Smooth muscle cell (in vitro differentiated cells): ENCODE measurements around the gene RBMS1. TPM values are rescaled to one million over a fixed set of nuclear protein-coding genes. Genes with fewer than 3 reads are reported as not detected.
A peak's percentile ranks its signal among the peaks of the same experiment; 100 is the strongest.

Source experiments
- DNase-seq: peaks from one replicate; lab custom pipeline; 2025; ENCODE audit not compliant: unreplicated experiment; lab: John Stamatoyannopoulos, UW
- H2AFZ ChIP-seq: fragments of 200-600 bp; sonication (generic); 2 replicates; pipeline ENCODE4 v1.6.0; 2016; ENCODE audit warnings: antibody characterized with exemption, low read depth, mild to moderate bottlenecking
- H3F3A ChIP-seq: fragments of 200-600 bp; sonication (generic); 2 replicates; pipeline ENCODE4 v1.6.0; 2017; ENCODE audit warnings: antibody characterized with exemption, low read depth
- H3K27ac ChIP-seq: fragments of 200-600 bp; sonication (generic); 2 replicates; pipeline ENCODE4 v1.5.1; 2016; ENCODE audit warnings: low read depth, mild to moderate bottlenecking
- H3K27me3 ChIP-seq: fragments of 200-600 bp; sonication (generic); 2 replicates; pipeline ENCODE4 v1.6.1; 2016; ENCODE audit warnings: low read depth, mild to moderate bottlenecking
- H3K36me3 ChIP-seq: fragments of 200-600 bp; sonication (generic); 2 replicates; pipeline ENCODE4 v1.5.1; 2016; ENCODE audit warnings: low read depth
- H3K4me1 ChIP-seq: fragments of 200-600 bp; sonication (generic); 2 replicates; pipeline ENCODE4 v1.5.1; 2016; ENCODE audit warnings: low read depth
- H3K4me2 ChIP-seq: fragments of 200-600 bp; sonication (generic); 2 replicates; pipeline ENCODE4 v1.6.0; 2016; ENCODE audit warnings: mild to moderate bottlenecking
- H3K4me3 ChIP-seq: fragments of 200-600 bp; sonication (generic); 2 replicates; pipeline ENCODE4 v1.5.1; 2016; ENCODE audit warnings: mild to moderate bottlenecking
- H3K79me2 ChIP-seq: fragments of 200-600 bp; sonication (generic); 2 replicates; pipeline ENCODE4 v1.6.0; 2016; ENCODE audit warnings: low read depth, mild to moderate bottlenecking
- H3K9ac ChIP-seq: fragments of 200-600 bp; sonication (generic); 2 replicates; pipeline ENCODE4 v1.6.0; 2016; ENCODE audit warnings: low read depth
- H3K9me3 ChIP-seq: fragments of 200-600 bp; sonication (generic); replicated peaks from 2 replicates; pipeline ENCODE4 v1.5.1; 2016; ENCODE audit warnings: low read depth
- H4K20me1 ChIP-seq: fragments of 200-600 bp; sonication (generic); 2 replicates; pipeline ENCODE4 v1.6.0; 2016; ENCODE audit warnings: low read depth
- WGBS: methylation state at CpG from one replicate; pipeline ENCODE4 v1.1.7; 2016; ENCODE audit warnings: low lambda C conversion rate; 5-methylcytosine and 5-hydroxymethylcytosine counted together
- polyA plus RNA-seq: library from polyadenylated mRNA; unstranded; fragments of >200 nt; fragmentation: Nextera tagmentation; extraction: Ambion mirVana; gene quantifications from 2 replicates; pipeline ENCODE4 v1.2.1, GENCODE V29; 2016
- total RNA-seq: library from RNA; depleted of rRNA; stranded (reverse); fragments of >200 nt; gene quantifications from 2 replicates; pipeline ENCODE4 v1.2.3, GENCODE V29; 2014
- TF ChIP-seq, protein P1 (sequence below): fragments of 200-600 bp; sonication (generic); IDR thresholded peaks from 2 replicates; pipeline ENCODE4 v1.5.1; 2017; ENCODE audit warnings: borderline replicate concordance, mild to moderate bottlenecking, antibody characterized with exemption; ENCODE audit not compliant: insufficient read depth, poor library complexity, severe bottlenecking

RBMS1 gene
- total and polyA plus RNA-seq, 2 experiments from 2014 or later: 103 to 160 TPM

DNA sequence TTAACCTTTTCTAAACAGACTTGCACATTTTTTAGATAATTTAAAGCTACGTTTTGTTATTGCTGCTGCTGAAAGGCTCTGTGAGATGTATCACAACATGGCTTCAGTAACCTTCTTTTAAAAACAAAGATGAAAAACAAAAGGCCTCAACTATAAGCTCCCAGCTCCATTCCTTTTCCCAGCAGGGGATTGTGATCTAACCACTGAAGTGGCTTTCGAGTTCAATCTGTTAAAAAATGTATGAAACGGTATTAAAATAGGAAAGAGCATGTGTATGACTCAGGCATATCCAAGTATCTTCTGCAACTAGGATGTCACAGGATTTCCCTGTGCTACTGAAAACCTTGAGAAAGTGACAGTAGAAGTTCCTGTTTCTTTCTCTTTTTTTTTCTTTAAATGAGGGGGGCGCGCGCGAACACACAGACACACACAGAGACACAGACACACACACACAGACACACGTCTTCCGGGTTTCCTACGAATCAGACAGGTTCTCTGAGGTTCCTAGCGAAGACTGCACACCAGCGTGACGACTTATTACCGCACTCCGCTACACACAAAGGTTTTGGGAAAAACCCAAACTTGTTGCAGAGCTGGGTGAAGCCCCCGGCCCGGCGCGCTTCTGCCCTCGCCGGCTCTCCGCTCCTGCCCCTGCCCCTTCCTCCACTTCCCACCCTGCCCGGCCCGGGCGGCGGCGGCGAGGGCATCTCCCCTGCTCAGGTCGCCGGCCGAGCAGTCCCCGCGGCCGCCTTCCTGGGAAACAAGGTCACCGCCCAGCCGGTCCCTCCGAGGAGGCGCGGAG, 86.8 kb downstream of the RBMS1 start:
- H3K27ac ChIP-seq: peak overlapping the region; percentile 93
- peaks cover 55% of the 10 kb centered on the region for H4K20me1 ChIP-seq
- TF ChIP-seq, protein P1, sequence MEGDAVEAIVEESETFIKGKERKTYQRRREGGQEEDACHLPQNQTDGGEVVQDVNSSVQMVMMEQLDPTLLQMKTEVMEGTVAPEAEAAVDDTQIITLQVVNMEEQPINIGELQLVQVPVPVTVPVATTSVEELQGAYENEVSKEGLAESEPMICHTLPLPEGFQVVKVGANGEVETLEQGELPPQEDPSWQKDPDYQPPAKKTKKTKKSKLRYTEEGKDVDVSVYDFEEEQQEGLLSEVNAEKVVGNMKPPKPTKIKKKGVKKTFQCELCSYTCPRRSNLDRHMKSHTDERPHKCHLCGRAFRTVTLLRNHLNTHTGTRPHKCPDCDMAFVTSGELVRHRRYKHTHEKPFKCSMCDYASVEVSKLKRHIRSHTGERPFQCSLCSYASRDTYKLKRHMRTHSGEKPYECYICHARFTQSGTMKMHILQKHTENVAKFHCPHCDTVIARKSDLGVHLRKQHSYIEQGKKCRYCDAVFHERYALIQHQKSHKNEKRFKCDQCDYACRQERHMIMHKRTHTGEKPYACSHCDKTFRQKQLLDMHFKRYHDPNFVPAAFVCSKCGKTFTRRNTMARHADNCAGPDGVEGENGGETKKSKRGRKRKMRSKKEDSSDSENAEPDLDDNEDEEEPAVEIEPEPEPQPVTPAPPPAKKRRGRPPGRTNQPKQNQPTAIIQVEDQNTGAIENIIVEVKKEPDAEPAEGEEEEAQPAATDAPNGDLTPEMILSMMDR: no peak
- H3K4me1 ChIP-seq: peaks cover 55% of the 10 kb centered on the region
- WGBS: 1% methylated on average over 30 of the region's 39 CpGs
- H3K9ac ChIP-seq: peak overlapping the region; percentile 94
- peaks cover 22% of the 10 kb centered on the region for H3F3A ChIP-seq
- H3K27me3 ChIP-seq: no peaks in the 10 kb centered on the region
- H3K36me3 ChIP-seq: no peaks in the 10 kb centered on the region
- H3K4me3 ChIP-seq: peak overlapping the region; percentile 89
- no peaks in the 10 kb centered on the region for H3K9me3 ChIP-seq
- peak overlapping the region; percentile 93 for H3K4me2 ChIP-seq
- H2AFZ ChIP-seq: no peak overlapping the region
- no peak for DNase-seq
- peaks cover 70% of the 10 kb centered on the region for H3K79me2 ChIP-seq

GRCh38 chr2:160405077-160405867, 88.3 kb downstream of the RBMS1 start:
- peaks cover 71% of the 10 kb centered on the region for H4K20me1 ChIP-seq
- no peaks in the 10 kb centered on the region for H3K36me3 ChIP-seq
- peak overlapping the region; percentile 93 for H3K27ac ChIP-seq

GRCh38 chr2:160402997-160403979, 90.3 kb downstream of the RBMS1 start:
- Histone ChIP-seq H2AFZ (no peak overlapping the region), H3K4me2 (peak overlapping the region; percentile 93), H3K27ac (peak overlapping the region; percentile 93), H3F3A (peaks cover 18% of the 10 kb centered on the region), H3K4me1 (peaks cover 68% of the 10 kb centered on the region), H3K36me3 (no peaks in the 10 kb centered on the region), H3K9ac (peak overlapping the region; percentile 8), H3K27me3 (no peaks in the 10 kb centered on the region), H4K20me1 (peaks cover 86% of the 10 kb centered on the region), H3K9me3 (no peaks in the 10 kb centered on the region), H3K4me3 (no peak overlapping the region), H3K79me2 (peaks cover 84% of the 10 kb centered on the region)
- TF ChIP-seq, protein P1: no peak
- no peak for DNase-seq
- WGBS: 43% methylated on average over 5 of the region's 5 CpGs

More at GRCh38 chr2:160405077-160405867, 88.3 kb downstream of the RBMS1 start:
- Histone ChIP-seq H3K27me3 (no peaks in the 10 kb centered on the region), H3F3A (peaks cover 20% of the 10 kb centered on the region), H3K4me2 (peak overlapping the region; percentile 93), H2AFZ (no peak overlapping the region), H3K9ac (peak overlapping the region; percentile 94), H3K4me1 (peaks cover 62% of the 10 kb centered on the region), H3K79me2 (peaks cover 70% of the 10 kb centered on the region), H3K9me3 (no peaks in the 10 kb centered on the region), H3K4me3 (peak overlapping the region; percentile 89)
- no peak for DNase-seq
- 16% methylated on average over 8 of the region's 8 CpGs for WGBS
- TF ChIP-seq, protein P1: no peak
